H1 (cell line): Measurements from ENCODE around the gene RABGGTB. TPM values are rescaled to one million over a fixed set of nuclear protein-coding genes. Genes with fewer than 3 reads are reported as not detected.

Experiments
- CHD7 ChIP-seq: fragments of 300-600 bp; sonication (generic); IDR thresholded peaks from 2 replicates; pipeline ENCODE4 v1.7.1; 2012; ENCODE audit warnings: low read length, moderate library complexity, mild to moderate bottlenecking, inconsistent platforms; ENCODE audit not compliant: insufficient replicate concordance
- SAP30 ChIP-seq: fragments of 300-600 bp; sonication (generic); IDR thresholded peaks from 2 replicates; pipeline ENCODE4 v1.7.1; 2012; ENCODE audit warnings: low read length, moderate library complexity, mild to moderate bottlenecking, inconsistent platforms; ENCODE audit not compliant: insufficient read depth, insufficient replicate concordance
- YY1 ChIP-seq: IDR thresholded peaks from 2 replicates; pipeline ENCODE4 v1.6.1; 2011; ENCODE audit warnings: low read depth, mild to moderate bottlenecking, low read length
- polyA plus RNA-seq, 7 experiments: library from polyadenylated mRNA; depleted of rRNA in 3 of 7; stranded (reverse) in 5 of 7; unstranded in 2 of 7; fragments of >200 nt in 5 of 7; fragments of 200-250 nt in 2 of 7; gene quantifications; 1 replicate in 5 of 7; 2 replicates in 1 of 7; 4 replicates in 1 of 7; pipeline versions ENCODE4 v1.2.1 to v1.2.3, GENCODE V29; 2011 to 2013; ENCODE audit warnings: missing spikeins in 2 of 7, mixed read lengths in 2 of 7
- total RNA-seq: library from RNA; stranded (reverse); fragmentation: NEBNext Ultra II Directional; extraction: Animal tissue kit (Norgen Biotek cat#: 25700); gene quantifications from 2 replicates; pipeline ENCODE4 v1.2.1, GENCODE V29; 2021

RABGGTB gene
- total and polyA plus RNA-seq, 2 of the 8 experiments (the other 6 are each of a cell fraction or from before 2014, with no cell fraction given): 70.7 to 124 TPM

GRCh38 chr1:75745276-75745675 lies 40.8 kb upstream of the RABGGTB start (continued):
- TF ChIP-seq CHD7: no peak
- no peak for TF ChIP-seq SAP30
- TF ChIP-seq YY1: no peak
